CD4-positive, alpha-beta T cell treated with Interleukin-17A for 4 hours (primary cell): ENCODE data around the gene CYP21A2.
A peak's percentile ranks its signal among the peaks of the same experiment; 100 is the strongest.

ENCODE experiments used
- DNase-seq: peaks from one replicate; pipeline ENCODE4 v3.0.0-alpha.2; 2020; ENCODE audit warnings: mixed read lengths

Gene CYP21A2

GRCh38 chr6:32083812-32084768, 45.9 kb downstream of the CYP21A2 start:
- no peak for DNase-seq

DNA sequence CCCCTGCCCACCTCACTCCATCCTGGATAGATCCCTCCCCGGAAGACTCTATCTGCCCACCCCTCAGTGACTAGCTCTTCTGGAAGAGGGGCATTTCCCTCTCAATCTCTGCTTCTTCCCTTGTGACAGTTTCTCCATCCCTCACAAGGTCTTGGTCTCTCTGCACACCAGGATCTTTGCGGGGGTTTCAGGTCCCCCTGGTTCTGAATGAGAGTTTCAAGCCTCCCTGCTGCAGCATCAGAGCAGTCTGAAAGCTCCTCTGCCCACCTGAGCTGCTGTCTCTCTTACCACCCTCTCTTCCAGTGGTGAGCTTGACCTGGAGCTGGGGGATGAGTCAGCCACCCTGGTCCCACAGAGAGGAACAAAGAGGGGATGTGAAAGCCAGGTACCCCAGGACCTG, 46.6 kb downstream of the CYP21A2 start:
- DNase-seq, result no peak

GRCh38 chr6:32085759-32086459, 47.7 kb downstream of the CYP21A2 start:
- no peak for DNase-seq

DNA sequence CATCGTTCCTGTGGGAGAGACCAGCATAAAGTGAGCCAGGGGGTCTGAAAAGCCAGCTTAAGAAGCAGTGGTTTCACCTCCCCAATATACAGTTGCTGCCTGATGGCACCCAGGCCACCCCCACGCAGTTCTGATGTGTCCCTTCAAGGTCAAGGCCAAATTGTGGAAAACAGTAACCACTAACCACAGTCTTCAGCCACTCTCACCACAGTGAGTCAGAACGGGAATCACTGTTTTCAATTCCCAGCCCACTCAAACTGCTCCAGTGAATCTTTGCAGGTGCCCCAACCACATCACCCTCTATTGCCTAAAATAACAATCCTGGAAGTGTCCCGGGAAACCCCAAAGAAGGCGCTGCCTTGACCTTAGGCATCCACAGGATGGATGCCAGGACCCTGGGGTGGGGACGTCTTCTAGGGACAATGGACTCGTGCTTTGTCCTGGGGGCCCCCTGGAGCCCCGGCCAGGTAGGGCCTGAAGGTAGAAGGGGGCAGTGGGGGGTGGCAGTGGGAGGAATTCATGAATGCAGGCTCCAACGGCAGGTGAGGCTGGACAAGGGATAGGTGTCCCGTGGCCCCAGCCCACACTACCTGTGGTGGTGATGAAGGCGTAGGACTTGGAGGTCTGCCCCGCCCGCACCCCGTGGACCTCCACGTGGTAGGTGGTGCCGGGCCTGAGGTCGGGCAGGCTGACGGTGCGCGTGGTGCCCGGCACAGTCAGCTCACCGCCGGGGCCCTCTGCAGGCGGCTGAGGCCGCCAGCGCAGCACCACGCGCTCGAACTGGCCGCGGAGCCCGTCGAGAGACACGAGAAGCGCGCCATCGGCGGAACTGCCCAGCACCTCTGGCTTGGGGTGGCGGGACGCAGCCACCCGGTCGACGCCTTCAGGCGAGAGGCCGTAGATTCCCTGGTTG, 48.7 kb downstream of the CYP21A2 start:
- DNase-seq, result no peak

GRCh38 chr6:32087574-32088486, 49.6 kb downstream of the CYP21A2 start:
- peak; percentile 79 for DNase-seq

- no peak for DNase-seq
Measured at GRCh38 chr6:32088487-32089049, 50.4 kb downstream of the CYP21A2 start.

DNA sequence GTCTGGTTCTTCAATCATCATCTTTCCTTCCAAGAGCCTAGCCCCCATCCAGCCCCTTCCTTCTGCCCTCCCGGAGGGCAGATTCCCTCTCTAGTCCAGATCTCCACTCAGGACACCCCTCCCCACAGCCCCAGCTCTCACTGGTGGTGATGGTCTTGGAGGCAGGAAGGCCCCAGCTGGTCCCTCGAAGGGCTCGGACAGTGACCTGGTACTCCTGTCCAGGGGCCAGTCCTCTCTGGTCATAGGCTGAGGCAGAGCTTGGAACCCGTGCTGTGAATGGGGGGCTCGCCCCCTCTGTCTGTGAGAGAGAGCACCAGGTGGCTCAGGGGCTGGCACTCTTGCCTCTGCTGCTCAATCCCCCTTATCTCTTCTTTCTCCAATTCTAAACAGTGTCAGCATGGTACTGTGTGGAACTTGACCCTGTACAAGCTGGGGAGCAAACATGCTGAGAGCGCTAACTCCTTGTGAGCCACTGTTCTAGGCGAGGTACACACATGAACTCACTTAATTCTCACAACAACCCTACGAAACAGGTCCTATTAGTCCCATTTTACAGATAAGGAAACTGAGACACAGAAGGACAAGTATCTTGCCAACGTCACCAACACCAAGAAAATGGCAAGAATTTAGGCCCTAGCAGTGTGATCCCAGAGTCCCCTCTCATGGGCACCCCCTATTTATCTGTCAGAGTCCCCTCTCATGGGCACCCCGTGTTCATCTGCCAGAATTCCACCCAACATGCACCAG, 51.0 kb downstream of the CYP21A2 start:
- no peak for DNase-seq
